Renal cortex interstitium (tissue), 11 donors: ENCODE data around the gene TEFM. TPM values are rescaled to one million over a fixed set of nuclear protein-coding genes. Genes with fewer than 3 reads are reported as not detected.

Experiments used
- DNase-seq, 11 donors: peaks; one replicate each; pipeline ENCODE4 v3.0.0-alpha.2; 2013; ENCODE audit warnings: low read depth in 9 of 11, low spot score in 4 of 11; ENCODE audit errors: extremely low read depth in 1 of 11
- polyA plus RNA-seq, 3 donors: library from polyadenylated mRNA; unstranded; fragments of 120-200 nt; gene quantifications; one replicate each; pipeline ENCODE4 v1.2.1, GENCODE V29; 2013; ENCODE audit not compliant: insufficient read length in 3 of 3

The TEFM gene
- polyA plus RNA-seq, 3 donors, result 20.4 to 26.5 (median 22.9) TPM

DNA sequence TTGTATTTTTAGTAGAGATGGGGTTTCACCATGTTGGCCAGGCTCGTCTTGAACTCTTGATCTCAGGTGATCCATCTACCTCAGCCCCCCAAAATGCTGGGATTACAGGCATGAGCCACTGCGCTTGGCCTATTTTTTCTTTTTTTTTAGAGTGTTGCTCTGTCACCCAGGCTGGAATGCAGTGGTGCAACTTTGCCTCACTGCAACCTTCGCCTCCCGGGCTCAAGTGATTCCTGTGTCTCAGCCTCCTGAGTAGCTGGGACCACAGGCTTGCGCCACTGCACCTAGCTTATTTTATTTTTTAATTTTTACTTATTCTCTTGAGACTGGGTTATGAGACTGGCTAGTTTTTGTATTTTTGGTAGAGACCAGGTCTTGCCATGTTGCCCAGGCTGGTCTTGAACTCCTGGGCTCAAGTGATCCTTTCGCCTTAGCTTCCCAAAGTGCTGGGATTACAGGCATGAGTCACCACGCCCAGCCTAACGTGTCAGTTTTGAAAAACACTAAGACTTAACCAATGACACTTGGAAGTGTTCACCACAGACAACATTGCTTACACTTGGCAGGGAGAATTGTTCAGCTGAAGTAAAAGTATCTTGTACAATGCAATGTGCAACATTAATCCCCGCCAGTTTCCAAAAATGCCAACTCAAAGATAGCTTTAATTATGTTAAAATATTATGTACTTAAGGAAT lies 47.3 kb downstream of the TEFM start:
- DNase-seq, result no peak

DNA sequence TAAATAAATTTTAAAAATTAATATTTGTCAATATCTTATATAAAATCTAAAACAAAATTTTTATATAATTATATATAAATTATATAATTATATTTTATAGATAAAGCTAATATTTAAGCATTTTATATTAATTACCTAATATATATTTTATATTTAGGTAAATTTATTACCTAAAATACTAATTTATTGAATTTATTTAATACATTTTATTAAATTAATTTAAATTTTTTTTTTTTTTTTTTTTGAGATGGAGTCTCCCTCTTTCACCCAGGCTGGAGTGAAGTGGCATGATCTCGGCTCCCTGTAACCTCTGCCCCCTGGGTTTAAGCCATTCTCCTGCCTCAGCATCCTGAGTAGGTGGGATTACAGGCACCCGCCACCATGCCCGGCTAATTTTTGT lies 51.9 kb downstream of the TEFM start:
- no peak for DNase-seq

Other genes starting within 250 kb of the TEFM start
- gene CRLF3, start 81.5 kb downstream of the TEFM start, polyA plus RNA-seq, result 10 to 100 TPM; 15.5 to 27.1 (median 17.1) TPM
- 1 to 10 TPM; 6.6 to 8.5 (median 8.4) TPM for gene ATAD5, start 74.3 kb downstream of the TEFM start, polyA plus RNA-seq
- 1 to 10 TPM; 2.2 to 4.6 (median 4.0) TPM for gene ADAP2, start 15.7 kb upstream of the TEFM start, polyA plus RNA-seq
- gene RNF135, start 64.8 kb upstream of the TEFM start, polyA plus RNA-seq, result 10 to 100 TPM; 17.7 to 19.3 (median 17.8) TPM
- 10 to 100 TPM; 41.4 to 49.1 (median 44.4) TPM for gene NF1, start 188.7 kb upstream of the TEFM start, polyA plus RNA-seq